ENCODE results near the gene ADAMTSL4.
"Not testable (repeated sequence)": the region's sequence is repeated elsewhere in the genome, so short reads cannot be mapped to it uniquely, and the experiment has no call there.

Gene ADAMTSL4

GRCh38 chr1:150555971-150556865, 7.0 kb downstream of the ADAMTSL4 start:
- no peak for DNase-seq

DNA sequence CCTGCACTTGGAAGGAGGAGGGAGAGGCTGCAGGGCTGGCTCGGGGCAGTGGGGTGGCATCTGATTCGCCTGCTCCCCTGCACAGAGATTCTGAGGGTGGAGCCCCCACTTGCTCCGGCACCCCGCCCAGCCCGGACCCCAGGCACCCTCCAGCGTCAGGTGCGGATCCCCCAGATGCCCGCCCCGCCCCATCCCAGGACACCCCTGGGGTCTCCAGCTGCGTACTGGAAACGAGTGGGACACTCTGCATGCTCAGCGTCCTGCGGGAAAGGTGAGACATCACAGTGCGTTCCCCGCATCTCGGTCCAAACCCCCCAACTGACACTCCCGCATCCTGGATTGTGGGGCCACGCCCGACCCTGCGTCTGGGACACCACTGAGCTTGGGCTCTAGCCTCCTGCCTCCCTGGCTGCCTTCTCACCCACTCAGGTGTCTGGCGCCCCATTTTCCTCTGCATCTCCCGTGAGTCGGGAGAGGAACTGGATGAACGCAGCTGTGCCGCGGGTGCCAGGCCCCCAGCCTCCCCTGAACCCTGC, 7.9 kb downstream of the ADAMTSL4 start:
- DNase-seq: no peak

DNA sequence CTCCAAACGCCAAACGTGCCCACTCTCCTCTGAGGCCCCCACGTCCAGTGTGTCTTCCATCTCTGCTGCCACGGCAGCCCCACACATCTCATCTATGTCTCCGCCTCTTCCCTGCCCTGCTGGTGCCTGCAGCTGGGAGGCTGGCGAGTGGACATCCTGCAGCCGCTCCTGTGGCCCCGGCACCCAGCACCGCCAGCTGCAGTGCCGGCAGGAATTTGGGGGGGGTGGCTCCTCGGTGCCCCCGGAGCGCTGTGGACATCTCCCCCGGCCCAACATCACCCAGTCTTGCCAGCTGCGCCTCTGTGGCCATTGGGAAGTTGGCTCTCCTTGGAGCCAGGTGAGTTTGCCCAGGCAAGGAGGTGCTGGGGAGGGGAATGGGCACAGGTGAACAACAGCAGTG, 8.6 kb downstream of the ADAMTSL4 start:
- DNase-seq: no peak

GRCh38 chr1:150558303-150558704, 9.1 kb downstream of the ADAMTSL4 start:
- no peak for DNase-seq

GRCh38 chr1:150558761-150559655, 9.8 kb downstream of the ADAMTSL4 start:
- no peak for DNase-seq

DNA sequence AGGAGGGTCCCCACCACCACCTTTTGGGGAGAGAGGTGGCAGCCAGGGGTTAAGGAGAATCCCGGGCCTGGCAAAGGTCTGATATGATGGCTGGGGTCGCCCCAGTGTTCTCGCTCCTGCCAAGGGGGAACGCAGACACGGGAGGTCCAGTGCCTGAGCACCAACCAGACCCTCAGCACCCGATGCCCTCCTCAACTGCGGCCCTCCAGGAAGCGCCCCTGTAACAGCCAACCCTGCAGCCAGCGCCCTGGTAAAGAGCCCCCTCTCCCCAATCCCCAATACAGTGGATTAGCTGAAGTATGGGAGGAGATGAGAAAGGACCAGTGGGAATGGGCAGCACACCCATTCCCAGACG, 10.4 kb downstream of the ADAMTSL4 start:
- DNase-seq: no peak

DNA sequence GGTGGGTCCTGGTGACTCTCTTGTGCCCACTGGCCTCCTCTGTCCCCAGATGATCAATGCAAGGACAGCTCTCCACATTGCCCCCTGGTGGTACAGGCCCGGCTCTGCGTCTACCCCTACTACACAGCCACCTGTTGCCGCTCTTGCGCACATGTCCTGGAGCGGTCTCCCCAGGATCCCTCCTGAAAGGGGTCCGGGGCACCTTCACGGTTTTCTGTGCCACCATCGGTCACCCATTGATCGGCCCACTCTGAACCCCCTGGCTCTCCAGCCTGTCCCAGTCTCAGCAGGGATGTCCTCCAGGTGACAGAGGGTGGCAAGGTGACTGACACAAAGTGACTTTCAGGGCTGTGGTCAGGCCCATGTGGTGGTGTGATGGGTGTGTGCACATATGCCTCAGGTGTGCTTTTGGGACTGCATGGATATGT, 10.8 kb downstream of the ADAMTSL4 start:
- peak; percentile 82 for DNase-seq

GRCh38 chr1:150560576-150561253, 11.5 kb downstream of the ADAMTSL4 start:
- DNase-seq: peak; percentile 96

- DNase-seq: peak; percentile 96
Observed at GRCh38 chr1:150561254-150561973, 12.2 kb downstream of the ADAMTSL4 start.

DNA sequence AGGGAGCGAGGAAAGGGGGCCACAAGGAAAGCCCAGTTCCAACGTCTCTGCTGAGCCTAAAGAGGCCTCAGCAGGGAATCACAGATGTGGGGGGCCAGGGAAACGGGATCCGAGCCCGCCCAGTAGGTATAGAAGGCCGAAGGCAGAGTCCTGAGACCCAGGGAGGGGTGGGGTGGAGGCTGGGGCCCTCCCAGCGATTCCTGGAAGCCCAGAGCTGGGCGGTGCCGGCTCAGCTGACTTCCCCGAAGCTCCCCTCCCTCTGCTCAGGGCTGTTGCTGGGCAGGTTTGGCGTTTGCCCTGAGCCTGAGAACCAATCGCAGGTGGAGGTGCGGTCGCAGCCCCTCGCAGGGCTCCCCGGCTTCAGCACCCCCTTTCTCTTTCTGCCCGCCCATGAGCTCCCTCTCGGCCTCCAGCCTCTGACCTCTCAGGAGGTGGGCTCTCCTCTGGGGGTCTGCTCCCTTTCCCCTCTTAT, 12.8 kb downstream of the ADAMTSL4 start:
- DNase-seq: peak; percentile 94

- peak; percentile 43 for DNase-seq
Observed at GRCh38 chr1:150562446-150563339, 13.5 kb downstream of the ADAMTSL4 start.

DNA sequence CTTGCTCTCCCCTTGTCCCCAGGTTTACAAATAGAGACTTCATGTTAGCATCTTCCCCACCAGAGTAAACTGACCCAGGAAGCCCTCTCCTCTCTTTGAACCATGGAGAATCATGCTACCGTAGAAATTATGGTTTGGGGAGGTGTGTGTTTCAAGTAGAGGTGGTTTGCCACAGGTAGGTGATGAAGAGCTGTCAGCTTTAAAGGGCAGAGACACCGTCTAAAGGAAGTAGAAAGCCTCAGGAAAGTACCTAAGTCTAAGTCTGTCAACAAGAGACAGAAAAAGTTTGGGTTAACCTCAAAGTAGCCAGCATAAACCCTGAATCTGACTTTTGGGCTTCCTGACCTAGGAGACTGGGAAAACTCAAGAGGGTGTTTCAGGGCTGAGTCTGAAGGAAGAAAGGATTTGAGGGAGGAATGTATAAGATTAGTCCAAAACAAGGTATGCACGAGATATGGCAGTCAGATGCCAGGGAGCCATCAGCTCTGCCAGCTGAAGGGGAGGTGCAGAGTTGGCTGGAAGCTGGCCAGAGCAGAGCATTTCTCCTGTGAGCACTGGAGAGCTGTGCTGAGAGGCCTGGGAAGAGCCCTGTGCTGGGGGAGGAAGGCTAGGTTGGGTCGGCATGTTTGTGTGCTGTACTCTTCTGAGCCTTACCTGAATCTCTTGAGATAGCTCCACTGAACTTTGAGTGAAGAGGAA, 14.3 kb downstream of the ADAMTSL4 start:
- peak; percentile 62 for DNase-seq

DNA sequence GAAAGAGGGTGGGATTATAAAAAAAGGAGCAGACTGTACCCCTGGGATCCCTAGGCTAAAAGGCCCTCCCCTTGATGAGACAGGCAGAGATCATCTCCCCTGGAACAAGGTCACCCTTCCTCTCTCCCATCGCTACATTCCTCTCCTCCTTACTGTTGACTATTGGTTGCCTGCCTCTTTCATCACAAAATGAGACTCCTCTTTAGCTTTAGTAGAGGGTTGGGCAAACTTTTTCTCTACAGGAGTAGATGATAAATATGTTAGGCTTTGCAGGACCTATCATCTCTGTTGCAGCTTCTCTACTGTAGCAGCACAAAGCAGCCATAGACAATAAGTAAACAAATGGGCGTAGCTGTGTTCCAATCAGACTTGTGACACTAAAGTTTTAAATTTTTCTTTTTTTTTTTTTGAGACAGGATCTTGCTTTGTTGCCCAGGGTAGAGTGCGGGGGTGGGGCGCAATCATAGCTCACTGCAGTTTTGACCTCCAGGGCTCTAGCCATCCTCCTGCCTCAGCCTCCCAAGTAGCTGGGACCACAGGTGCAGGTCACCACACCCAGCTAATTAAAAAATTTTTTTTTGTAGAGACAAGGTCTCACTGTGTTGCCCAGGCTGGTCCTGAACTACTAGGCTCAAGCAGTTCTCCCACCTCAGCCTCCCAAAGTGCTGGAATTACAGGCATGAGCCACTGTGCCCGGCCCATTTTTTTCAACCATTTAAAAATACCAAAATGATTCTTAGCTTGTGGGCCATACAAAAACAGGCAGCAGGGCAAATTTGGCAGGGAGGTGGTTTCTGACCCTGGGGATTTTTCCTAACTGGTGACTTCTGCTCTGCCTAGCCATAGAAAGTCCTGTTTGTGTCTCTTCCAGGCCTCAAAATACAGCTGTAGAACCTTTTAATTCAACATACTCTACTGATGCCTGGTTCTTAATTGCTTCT, 15.1 kb downstream of the ADAMTSL4 start:
- peak; percentile 43 for DNase-seq

DNA sequence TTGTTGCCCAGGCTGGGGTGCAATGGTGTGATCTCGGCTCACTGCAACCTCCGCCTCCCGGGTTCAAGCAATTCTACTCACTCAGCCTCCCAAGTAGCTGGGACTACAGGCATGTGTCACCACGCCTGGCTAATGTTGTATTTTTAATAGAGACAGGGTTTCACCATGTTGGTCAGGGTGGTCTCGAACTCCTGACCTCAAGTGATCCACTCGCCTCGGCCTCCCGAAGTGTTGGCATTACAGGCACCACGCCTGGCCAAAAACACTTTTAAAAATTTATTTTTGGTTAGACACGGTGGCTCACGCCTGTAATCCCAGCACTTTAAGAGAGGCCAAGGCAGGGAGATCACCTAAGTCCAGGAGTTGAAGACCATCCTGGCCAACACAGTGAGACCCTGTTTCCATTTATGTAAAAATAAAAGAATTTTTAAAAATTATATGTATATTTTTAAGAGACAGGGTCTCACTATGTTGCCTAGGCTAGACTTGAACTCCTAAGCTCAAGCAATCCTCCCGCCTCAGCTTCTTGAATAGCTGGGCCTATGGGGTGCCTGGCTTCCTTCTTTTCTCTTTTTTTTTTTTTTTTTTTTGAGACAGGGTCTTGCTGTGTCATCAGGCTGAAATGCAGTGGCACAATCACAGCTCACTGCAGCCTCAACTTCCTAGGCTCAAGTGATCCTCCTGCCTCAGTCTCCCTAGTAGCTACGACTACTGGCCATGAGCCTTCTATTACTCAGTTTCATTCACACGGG, 16.2 kb downstream of the ADAMTSL4 start:
- not testable (repeated sequence) for DNase-seq

GRCh38 chr1:150566589-150567340, 17.6 kb downstream of the ADAMTSL4 start:
- DNase-seq: no peak

DNA sequence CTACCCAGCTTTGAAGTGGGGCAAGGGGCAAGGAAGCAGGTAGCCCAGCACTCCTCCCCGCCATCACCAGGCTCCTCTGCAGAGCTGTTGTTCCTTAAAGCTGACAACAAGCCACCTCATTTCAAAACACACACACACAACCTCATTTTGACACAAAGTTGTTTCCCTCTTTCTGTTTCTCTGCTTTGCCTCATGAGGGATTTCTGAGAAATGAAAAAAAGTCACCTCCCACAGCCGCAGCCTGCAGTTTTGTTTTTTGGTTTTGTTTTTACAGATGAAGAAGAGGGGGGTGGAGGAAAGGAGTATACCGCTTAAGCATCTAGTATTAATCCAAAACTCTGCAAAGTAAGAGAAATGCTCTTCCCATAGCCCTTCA, 18.1 kb downstream of the ADAMTSL4 start:
- DNase-seq: peak; percentile 49

DNA sequence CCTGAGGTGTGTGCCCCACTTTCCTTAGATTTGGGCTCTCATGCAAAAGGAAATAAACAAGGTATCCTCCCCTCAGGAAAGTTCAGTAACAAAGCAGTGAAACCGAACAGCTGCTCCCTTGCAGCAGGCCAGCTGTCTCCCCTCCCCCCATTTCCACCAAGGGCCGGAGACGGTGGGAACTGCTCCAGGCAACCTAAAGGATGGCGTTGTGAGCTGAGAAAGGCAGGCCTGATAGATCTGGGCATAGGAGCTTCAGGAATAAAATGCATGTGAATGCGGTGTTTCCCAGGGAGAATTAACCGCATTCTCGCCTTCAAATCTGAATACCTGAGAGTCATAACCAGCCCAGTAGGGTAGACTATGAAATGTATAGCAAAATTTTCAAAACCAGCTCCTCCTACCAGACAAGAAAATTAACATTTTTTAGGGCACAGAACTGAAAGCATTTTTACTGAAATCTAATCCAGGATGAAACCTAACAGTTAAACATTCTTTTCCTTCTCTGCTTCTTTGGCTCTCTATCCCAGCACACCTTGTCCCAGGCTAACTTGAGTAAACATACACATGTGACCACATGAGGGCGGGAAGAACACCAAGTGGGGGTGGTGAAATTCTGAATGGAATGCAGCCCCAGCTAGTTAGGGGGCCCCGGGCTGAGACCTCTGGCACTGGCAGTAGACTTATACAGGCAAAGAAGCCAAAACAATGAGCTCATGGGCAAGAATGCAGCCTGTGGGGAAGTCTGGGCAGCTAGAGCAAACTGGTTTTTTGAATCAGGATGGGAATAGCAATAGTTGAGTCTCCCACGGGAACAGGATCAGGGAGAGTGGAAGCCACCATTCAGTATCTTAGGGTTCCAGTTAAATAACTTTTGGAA, 18.7 kb downstream of the ADAMTSL4 start:
- peak; percentile 87 for DNase-seq

Measured in DMS53 (cell line).